H1 (cell line): ENCODE data around the gene GADL1. TPM values are rescaled to one million over a fixed set of nuclear protein-coding genes. Genes with fewer than 3 reads are reported as not detected.

Experiments
- CTCF ChIA-PET: fragments of 300-600 bp; sonication (Branson Sonifier 250); formaldehyde crosslinking; loops from one replicate; lab custom pipeline; 2021; ENCODE audit not compliant: partially characterized antibody; lab: Charles Lee
- POLR2A ChIA-PET: fragments of 300-600 bp; sonication (Branson Sonifier 250); formaldehyde crosslinking; loops from one replicate; lab custom pipeline; 2021; ENCODE audit warnings: inconsistent platforms; ENCODE audit not compliant: partially characterized antibody; lab: Charles Lee
- DNase-seq, 2 experiments: peaks; one replicate each; pipeline versions ENCODE4 v3.0.0 to v3.0.0-alpha.2; 2010 to 2022; ENCODE audit warnings: low spot score in 2 of 2, low read depth in 1 of 2, mixed read lengths in 1 of 2
- FAIRE-seq: peaks from 2 replicates; lab custom pipeline; 2011; peaks lifted over from hg19 to GRCh38; lab: Jason Lieb, UNC
- H2AFZ ChIP-seq: 2 replicates; pipeline ENCODE4 v1.8.1; 2012; ENCODE audit warnings: low read length, inconsistent platforms
- H2AK5ac ChIP-seq: 2 replicates; pipeline ENCODE4 v1.6.1; 2013; ENCODE audit warnings: low read depth, low read length
- H2BK120ac ChIP-seq: replicated peaks from 2 replicates; pipeline ENCODE3; 2013; ENCODE audit warnings: low read depth, low read length, inconsistent platforms
- H2BK12ac ChIP-seq: 2 replicates; pipeline ENCODE4 v1.6.1; 2013; ENCODE audit warnings: low read depth, low read length
- H2BK15ac ChIP-seq: 2 replicates; pipeline ENCODE4 v1.6.1; 2013; ENCODE audit warnings: low read length
- H2BK20ac ChIP-seq: 2 replicates; pipeline ENCODE4 v1.6.1; 2013; ENCODE audit warnings: low read length
- H2BK5ac ChIP-seq: 2 replicates; pipeline ENCODE4 v1.6.1; 2013; ENCODE audit warnings: low read depth, low read length
- H3K14ac ChIP-seq: 2 replicates; pipeline ENCODE4 v1.6.1; 2013; ENCODE audit warnings: inconsistent platforms; ENCODE audit not compliant: insufficient read length
- H3K18ac ChIP-seq: 2 replicates; pipeline ENCODE4 v1.6.1; 2013; ENCODE audit warnings: low read length; ENCODE audit errors: extremely low read depth
- H3K23ac ChIP-seq: 2 replicates; pipeline ENCODE4 v1.6.1; 2013; ENCODE audit warnings: inconsistent platforms; ENCODE audit not compliant: insufficient read length
- H3K23me2 ChIP-seq: 2 replicates; pipeline ENCODE4 v1.6.1; 2013; ENCODE audit warnings: low read depth, low read length
- H3K27ac ChIP-seq: 2 replicates; pipeline ENCODE4 v1.6.1; 2011; ENCODE audit warnings: low read depth, low read length, inconsistent platforms
- H3K27me3 ChIP-seq, 4 experiments: replicated peaks in 1 of 4; 1 replicate in 1 of 4; 2 replicates in 3 of 4; pipeline versions ENCODE4 v1.6.1 to v1.8.1; 2011 to 2013; ENCODE audit warnings: low read length in 3 of 4, mild to moderate bottlenecking in 3 of 4, inconsistent platforms in 2 of 4, mixed read lengths in 2 of 4, moderate library complexity in 1 of 4; ENCODE audit not compliant: control insufficient read depth in 3 of 4, insufficient read depth in 3 of 4; ENCODE audit errors: extremely low read depth in 1 of 4
- H3K36me3 ChIP-seq, 4 experiments: 2 replicates each; pipeline versions ENCODE4 v1.6.1 to v1.8.1; 2011 to 2013; ENCODE audit warnings: mild to moderate bottlenecking in 4 of 4, low read length in 3 of 4, moderate library complexity in 2 of 4, control low read depth in 1 of 4, inconsistent platforms in 1 of 4; ENCODE audit not compliant: insufficient read depth in 4 of 4, control insufficient read depth in 2 of 4
- H3K4ac ChIP-seq: replicated peaks from 2 replicates; pipeline ENCODE3; 2013; ENCODE audit warnings: low read length, low read depth, mixed read lengths, inconsistent platforms; ENCODE audit not compliant: insufficient read length
- H3K4me1 ChIP-seq, 4 experiments: replicated peaks in 1 of 4; 1 replicate in 1 of 4; 2 replicates in 3 of 4; pipeline versions ENCODE4 v1.6.1 to v1.8.1; 2011 to 2013; ENCODE audit warnings: low read length in 3 of 4, inconsistent platforms in 2 of 4, mixed read lengths in 1 of 4; ENCODE audit not compliant: insufficient read depth in 4 of 4, control insufficient read depth in 3 of 4
- H3K4me2 ChIP-seq, 2 experiments: 2 replicates each; pipeline versions ENCODE4 v1.6.1 to v1.8.1; 2011 to 2013; ENCODE audit warnings: low read depth in 2 of 2, low read length in 2 of 2, control low read depth in 1 of 2, inconsistent platforms in 1 of 2, mild to moderate bottlenecking in 1 of 2; ENCODE audit not compliant: insufficient read depth in 1 of 2
- H3K4me3 ChIP-seq, 4 experiments: fragments of 200-600, 300-600 bp in 1 of 4; sonication (generic), shearing (Covaris generic), sonication (Bioruptor Twin) in 1 of 4; 2 replicates each; pipeline versions ENCODE4 v1.5.1 to v1.8.1; 2011 to 2016; ENCODE audit warnings: low read length in 4 of 4, low read depth in 3 of 4, control low read depth in 2 of 4, inconsistent platforms in 2 of 4, mild to moderate bottlenecking in 2 of 4, mixed read lengths in 1 of 4, moderate library complexity in 1 of 4; ENCODE audit not compliant: insufficient read depth in 2 of 4; ENCODE audit errors: extremely low read depth in 1 of 4
- H3K56ac ChIP-seq: replicated peaks from 2 replicates; pipeline ENCODE3; 2013; ENCODE audit warnings: low read depth, mild to moderate bottlenecking, mixed read lengths, low read length, inconsistent platforms; ENCODE audit not compliant: insufficient read length
- H3K79me1 ChIP-seq: 2 replicates; pipeline ENCODE4 v1.6.1; 2013; ENCODE audit warnings: low read depth, low read length, control low read depth
- H3K79me2 ChIP-seq, 2 experiments: 2 replicates each; pipeline versions ENCODE4 v1.6.1 to v1.8.1; 2012 to 2013; ENCODE audit warnings: low read length in 2 of 2, mild to moderate bottlenecking in 2 of 2, inconsistent platforms in 1 of 2; ENCODE audit not compliant: insufficient read depth in 2 of 2, control insufficient read depth in 1 of 2
- H3K9ac ChIP-seq, 4 experiments: replicated peaks in 1 of 4; 1 replicate in 1 of 4; 2 replicates in 3 of 4; pipeline versions ENCODE4 v1.6.1 to v1.8.1; 2011 to 2013; ENCODE audit warnings: low read depth in 3 of 4, low read length in 3 of 4, control low read depth in 2 of 4, mild to moderate bottlenecking in 2 of 4, moderate library complexity in 2 of 4, inconsistent platforms in 1 of 4; ENCODE audit errors: extremely low read depth in 1 of 4
- H3K9me3 ChIP-seq, 2 experiments: 2 replicates each; pipeline versions ENCODE4 v1.6.1 to v1.8.1; 2012 to 2013; ENCODE audit warnings: mild to moderate bottlenecking in 2 of 2, moderate library complexity in 2 of 2, control low read depth in 1 of 2, inconsistent platforms in 1 of 2, low read depth in 1 of 2, low read length in 1 of 2, mixed read lengths in 1 of 2; ENCODE audit not compliant: insufficient read depth in 2 of 2
- H4K20me1 ChIP-seq, 2 experiments: replicated peaks in 1 of 2; 2 replicates each; pipeline versions ENCODE3 to v1.8.1; 2011 to 2013; ENCODE audit warnings: inconsistent platforms in 2 of 2, low read length in 2 of 2, mild to moderate bottlenecking in 1 of 2; ENCODE audit not compliant: insufficient read depth in 2 of 2, control insufficient read depth in 1 of 2
- H4K5ac ChIP-seq: 2 replicates; pipeline ENCODE4 v1.6.1; 2013; ENCODE audit warnings: low read length, low read depth, mixed read lengths, inconsistent platforms; ENCODE audit not compliant: insufficient read length
- H4K8ac ChIP-seq: 2 replicates; pipeline ENCODE4 v1.8.0; 2013; ENCODE audit warnings: mild to moderate bottlenecking, moderate library complexity, low read length, inconsistent platforms; ENCODE audit not compliant: insufficient read depth; ENCODE audit errors: extremely low read depth
- H4K91ac ChIP-seq: replicated peaks from 2 replicates; pipeline ENCODE3; 2013; ENCODE audit warnings: low read length, mixed read lengths, inconsistent platforms; ENCODE audit not compliant: insufficient read length
- BCL11A ChIP-seq, 2 experiments: IDR thresholded peaks; one replicate each; pipeline ENCODE4 v1.6.1; 2011; ENCODE audit warnings: low read depth in 2 of 2, low read length in 2 of 2, mild to moderate bottlenecking in 2 of 2
- BRCA1 ChIP-seq: IDR thresholded peaks from 2 replicates; pipeline ENCODE4 v1.6.1; 2012; ENCODE audit warnings: low read depth, low read length, improper control_type of control experiment
- CREB1 ChIP-seq: IDR thresholded peaks from 2 replicates; pipeline ENCODE4 v1.6.1; 2012; ENCODE audit warnings: inconsistent platforms
- EGR1 ChIP-seq: IDR thresholded peaks from 2 replicates; pipeline ENCODE4 v1.6.1; 2011; ENCODE audit warnings: low read depth, low read length, borderline replicate concordance
- GABPA ChIP-seq: IDR thresholded peaks from 2 replicates; pipeline ENCODE4 v1.6.1; 2011; ENCODE audit warnings: mild to moderate bottlenecking, low read length, moderate library complexity, borderline replicate concordance; ENCODE audit not compliant: insufficient read depth
- JUND ChIP-seq: IDR thresholded peaks from 2 replicates; pipeline ENCODE4 v1.6.1; 2011; ENCODE audit warnings: mild to moderate bottlenecking, improper control_type of control experiment, low read length
- RNF2 ChIP-seq: fragments of 200-900, 300-1000 bp; sonication (generic); IDR thresholded peaks from 2 replicates; pipeline ENCODE4 v1.7.1; 2016; ENCODE audit warnings: borderline replicate concordance, low read depth, mild to moderate bottlenecking, antibody characterized with exemption, low read length; ENCODE audit not compliant: poor library complexity, severe bottlenecking; ENCODE audit errors: missing control alignments
- RXRA ChIP-seq: IDR thresholded peaks from 2 replicates; pipeline ENCODE4 v1.6.1; 2011; ENCODE audit warnings: low read depth, mild to moderate bottlenecking, low read length, moderate library complexity; ENCODE audit not compliant: insufficient read depth
- SIN3A ChIP-seq, 2 experiments: IDR thresholded peaks in 1 of 2; conservative IDR thresholded peaks in 1 of 2; 2 replicates each; pipeline ENCODE4 v1.6.1; 2011 to 2012; ENCODE audit warnings: low read length in 2 of 2, improper control_type of control experiment in 1 of 2, low read depth in 1 of 2, mild to moderate bottlenecking in 1 of 2
- SIRT6 ChIP-seq: IDR thresholded peaks from one replicate; pipeline ENCODE4 v1.7.1; 2012; ENCODE audit warnings: low read length, inconsistent platforms
- SIX5 ChIP-seq: IDR thresholded peaks from 2 replicates; pipeline ENCODE4 v1.6.1; 2011; ENCODE audit warnings: mild to moderate bottlenecking, low read depth, low read length
- SP4 ChIP-seq: IDR thresholded peaks from 2 replicates; pipeline ENCODE4 v1.6.1; 2012; ENCODE audit warnings: low read length, inconsistent platforms
- SRF ChIP-seq: IDR thresholded peaks from 2 replicates; pipeline ENCODE4 v1.6.1; 2011; ENCODE audit warnings: mild to moderate bottlenecking, low read depth, low read length, moderate library complexity
- TAF1 ChIP-seq: IDR thresholded peaks from 2 replicates; pipeline ENCODE4 v1.6.1; 2011; ENCODE audit warnings: mild to moderate bottlenecking, low read depth, low read length
- TEAD4 ChIP-seq: IDR thresholded peaks from 2 replicates; pipeline ENCODE4 v1.6.1; 2012; ENCODE audit warnings: low read depth, low read length, inconsistent platforms, mixed read lengths
- WGBS, 2 experiments: shearing (Covaris generic) in 1 of 2; methylation state at CpG; one replicate each; pipeline versions ENCODE4 v1.1.6 to v1.1.7; 2013 to 2015; ENCODE audit warnings: low lambda C conversion rate in 2 of 2, mixed read lengths in 2 of 2, inconsistent platforms in 1 of 2, low coverage in 1 of 2, missing lambda C conversion rate in 1 of 2; ENCODE audit not compliant: insufficient replicate concordance in 2 of 2, insufficient coverage in 1 of 2, insufficient read length in 1 of 2; ENCODE audit errors: extremely low coverage in 1 of 2, missing lambda C conversion rate in 1 of 2; 5-methylcytosine and 5-hydroxymethylcytosine counted together
- polyA plus RNA-seq, 7 experiments: library from polyadenylated mRNA; depleted of rRNA in 3 of 7; stranded (reverse) in 5 of 7; unstranded in 2 of 7; fragments of >200 nt in 5 of 7; fragments of 200-250 nt in 2 of 7; gene quantifications; 1 replicate in 5 of 7; 2 replicates in 1 of 7; 4 replicates in 1 of 7; pipeline versions ENCODE4 v1.2.1 to v1.2.3, GENCODE V29; 2011 to 2013; ENCODE audit warnings: missing spikeins in 2 of 7, mixed read lengths in 2 of 7
- total RNA-seq: library from RNA; stranded (reverse); fragmentation: NEBNext Ultra II Directional; extraction: Animal tissue kit (Norgen Biotek cat#: 25700); gene quantifications from 2 replicates; pipeline ENCODE4 v1.2.1, GENCODE V29; 2021

Gene GADL1
- total and polyA plus RNA-seq, 2 of the 8 experiments (the other 6 are each of a cell fraction or from before 2014, with no cell fraction given), result 0.03 to 0.30 TPM

- H3K23me2 ChIP-seq, result no peaks in the 10 kb centered on the region
- no peaks in the 10 kb centered on the region for H3K4me1 ChIP-seq
- no peaks in the 10 kb centered on the region for H3K79me1 ChIP-seq
- no peak overlapping the region for H2BK20ac ChIP-seq
- no peak overlapping the region for H2BK15ac ChIP-seq
- no peak overlapping the region for H2BK120ac ChIP-seq
- no peaks in the 10 kb centered on the region for H3K36me3 ChIP-seq
- H3K18ac ChIP-seq, result no peak overlapping the region
- H3K79me2 ChIP-seq, result no peaks in the 10 kb centered on the region
- TF ChIP-seq TEAD4, result no peak
- TF ChIP-seq JUND, result no peak
- TF ChIP-seq EGR1, result no peak
- TF ChIP-seq SIN3A (conservative IDR thresholded peaks at IDR 0.05 in 1 of 2, IDR thresholded peaks at IDR 0.05 in 1 of 2; ENCODE audit: low read depth in 1 of 2, low read length in 2 of 2), result no peak
- TF ChIP-seq SIRT6, result no peak
- no peak for TF ChIP-seq SRF
- no peak for TF ChIP-seq TAF1
- TF ChIP-seq RXRA, result no peak
- no peak for TF ChIP-seq GABPA
- TF ChIP-seq SP4, result no peak
- no peak for TF ChIP-seq RNF2
- TF ChIP-seq SIX5, result no peak
- TF ChIP-seq BCL11A (IDR thresholded peaks at IDR 0.05; ENCODE audit: low read depth in 2 of 2, low read length in 2 of 2), result no peak
- no peak for TF ChIP-seq BRCA1
- TF ChIP-seq CREB1, result no peak
- TF ChIP-seq, all 59 proteins: peak for 0
- Histone ChIP-seq H3K4me3 (no peak overlapping the region), H3K9ac (no peak overlapping the region), H2AK5ac (no peak overlapping the region), H3K27me3 (no peaks in the 10 kb centered on the region), H4K5ac (no peak overlapping the region), H3K27ac (no peak overlapping the region), H3K56ac (no peak overlapping the region), H2BK5ac (no peak overlapping the region), H4K91ac (no peak overlapping the region), H4K8ac (no peak overlapping the region), H3K4me2 (no peak overlapping the region), H4K20me1 (no peaks in the 10 kb centered on the region), H3K4ac (no peak overlapping the region), H3K23ac (no peak overlapping the region), H2AFZ (no peak overlapping the region), H2BK12ac (no peak overlapping the region), H3K9me3 (no peaks in the 10 kb centered on the region), H3K14ac (no peak overlapping the region)
- ChIA-PET CTCF (interaction anchor here (0.7 to 1.6 kb wide), 6 partner anchors 11 to 543 kb away, joined by 3 to 5 read pairs (median 4); no protein-coding TSS in a partner anchor), POLR2A (interaction anchor here (0.7 kb wide), 1 partner anchor 393 kb away, joined by 3 read pairs; no protein-coding TSS in a partner anchor)
- FAIRE-seq (no peak), DNase-seq (no peak)
- WGBS, 2 experiments, result 78% methylated on average over 2 of the region's 2 CpGs; no CpG with 5 or more reads in 1 of the 2 experiments
These were observed 160.8 kb downstream of the GADL1 start for GRCh38 chr3:30733696-30734095.
